ENCODE data around the gene TMPRSS5. TPM values are rescaled to one million over a fixed set of nuclear protein-coding genes. Genes with fewer than 3 reads are reported as not detected.

Gene TMPRSS5
- 0.27 TPM for polyA plus RNA-seq (2013, experiment 1 of 2)
- polyA plus RNA-seq (2013, experiment 2 of 2), result 0.10 TPM

DNA sequence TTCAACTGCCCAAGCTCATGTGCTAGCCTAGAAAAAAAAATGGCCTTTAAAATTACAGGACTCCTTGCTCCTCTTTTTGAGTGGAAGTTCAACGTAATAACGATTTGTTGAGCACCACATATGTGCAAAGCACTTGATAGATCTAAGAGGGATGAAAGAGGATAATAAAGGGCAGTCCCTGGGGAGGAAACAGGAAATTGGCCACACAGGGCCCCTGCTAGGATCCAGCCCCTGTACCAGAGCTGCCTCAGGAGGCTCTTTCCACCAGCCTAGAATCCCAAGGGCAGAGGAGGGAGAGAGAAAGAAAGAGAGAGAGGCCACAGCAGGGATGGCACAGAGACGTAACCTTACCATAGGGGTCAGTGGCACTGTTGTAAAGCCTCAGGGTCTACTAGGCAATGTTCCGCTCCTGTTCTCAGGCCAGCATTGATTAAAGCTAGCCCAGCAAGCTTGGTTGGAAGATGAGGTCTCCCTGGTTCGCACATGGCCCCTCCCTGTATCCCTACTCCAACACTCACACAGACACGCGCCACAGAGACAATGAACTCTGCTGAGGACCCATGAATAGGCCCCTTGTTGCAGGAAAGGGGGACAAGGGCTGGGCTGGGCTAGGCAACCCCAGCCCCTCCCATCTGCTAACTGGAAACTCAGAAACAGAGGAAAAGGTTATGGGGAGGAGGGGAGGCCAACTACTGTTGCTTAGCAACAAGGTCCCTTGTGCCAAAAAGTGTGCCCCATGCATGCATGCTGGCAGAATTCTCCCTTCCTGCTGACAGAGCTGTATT lies at the start of gene TMPRSS5:
TMPRSS5 (minus strand) TSS at position 438 of the 785 bp plus-strand sequence; CDS start at position 354, 84 bp downstream.
- Histone ChIP-seq H3K36me3 (ENCODE audit: control insufficient read depth, insufficient read depth, low read length) (no peaks in the 10 kb centered on the region), H2AK5ac (ENCODE audit: low read length) (no peak within 1 kb of the TSS), H3K4ac (ENCODE audit: low read depth, low read length) (no peak within 1 kb of the TSS), H3K9ac (ENCODE audit: low read length) (no peak within 1 kb of the TSS), H4K8ac (ENCODE audit: low read depth, low read length) (no peak within 1 kb of the TSS), H4K5ac (ENCODE audit: low read length) (no peak within 1 kb of the TSS), H3K79me2 (ENCODE audit: control insufficient read depth, insufficient read depth, low read length) (no peaks in the 10 kb centered on the region), H3K4me1 (ENCODE audit: control insufficient read depth, low read depth, low read length) (no peaks in the 10 kb centered on the region), H2BK120ac (ENCODE audit: low read depth, low read length) (no peak within 1 kb of the TSS), H3K27me3 (ENCODE audit: insufficient read depth, low read length, poor library complexity) (no peaks in the 10 kb centered on the region), H3K4me2 (ENCODE audit: low read length) (no peak within 1 kb of the TSS), H2BK15ac (replicated peaks; ENCODE audit: low read depth) (no peak within 1 kb of the TSS), H3K79me1 (ENCODE audit: low read length) (no peaks in the 10 kb centered on the region), H3K56ac (ENCODE audit: low read length) (no peak within 1 kb of the TSS), H3K4me3 (ENCODE audit: low read length) (no peak within 1 kb of the TSS), H3K18ac (ENCODE audit: low read length) (no peak within 1 kb of the TSS), H3K27ac (ENCODE audit: low read depth, low read length) (no peak within 1 kb of the TSS), H2BK5ac (ENCODE audit: low read length) (no peak within 1 kb of the TSS), H3K23ac (ENCODE audit: low read length) (no peak within 1 kb of the TSS)
- WGBS (ENCODE audit: extremely low coverage, insufficient coverage, low lambda C conversion rate), result no CpG with 5 or more reads among the region's 7 CpGs
- DNase-seq, result no peak

DNA sequence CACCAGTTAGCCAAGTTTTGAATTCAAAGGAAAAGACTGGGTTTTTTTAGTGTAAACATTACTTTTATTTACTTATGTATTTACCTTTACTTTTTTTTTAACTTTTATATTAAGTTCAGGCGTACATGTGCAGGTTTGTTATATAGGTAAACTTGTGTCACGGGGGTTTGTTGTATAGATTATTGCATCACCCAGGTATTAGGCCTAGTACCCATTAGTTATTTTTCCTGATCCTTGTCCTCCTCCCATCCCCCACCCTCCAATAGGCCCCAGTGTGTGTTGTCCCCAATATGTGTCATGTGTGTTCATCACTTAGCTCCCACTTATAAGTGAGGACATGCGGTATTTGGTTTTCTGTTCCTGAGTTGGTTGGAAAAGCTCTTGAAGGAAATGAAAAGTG lies 46.8 kb upstream of the TMPRSS5 start:
- H3K36me3 ChIP-seq (ENCODE audit: control insufficient read depth, insufficient read depth, low read length), result peaks cover 5% of the 10 kb centered on the region
- no CpG with 5 or more reads among the region's 3 CpGs for WGBS (ENCODE audit: extremely low coverage, insufficient coverage, low lambda C conversion rate)

DNA sequence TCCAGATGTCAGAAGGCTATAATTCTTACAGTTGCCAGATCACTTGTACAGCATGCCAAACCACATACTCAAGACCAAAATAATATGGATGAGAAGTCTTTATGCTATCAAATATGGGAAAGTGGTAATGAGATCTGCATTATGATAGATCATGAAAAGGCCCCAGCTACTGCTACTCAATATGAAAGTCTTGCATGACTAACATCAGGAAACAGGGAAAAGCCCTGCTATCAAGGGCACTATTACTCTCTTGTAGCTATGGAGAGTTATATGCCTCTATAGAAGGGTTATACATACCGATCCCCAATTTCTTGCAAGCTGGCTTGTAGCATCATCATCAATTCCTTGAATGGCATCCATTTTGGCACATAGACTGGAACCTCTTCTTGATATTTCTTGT lies 30.2 kb upstream of the TMPRSS5 start:
- Histone ChIP-seq H3K4me2 (ENCODE audit: low read length) (no peak overlapping the region), H3K36me3 (ENCODE audit: control insufficient read depth, insufficient read depth, low read length) (peaks cover 4% of the 10 kb centered on the region), H3K18ac (ENCODE audit: low read length) (no peak overlapping the region), H3K4me3 (ENCODE audit: low read length) (no peak overlapping the region), H3K79me2 (ENCODE audit: control insufficient read depth, insufficient read depth, low read length) (no peaks in the 10 kb centered on the region), H4K8ac (ENCODE audit: low read depth, low read length) (no peak overlapping the region), H3K9ac (ENCODE audit: low read length) (no peak overlapping the region), H2AK5ac (ENCODE audit: low read length) (no peak overlapping the region), H3K4ac (ENCODE audit: low read depth, low read length) (no peak overlapping the region), H3K27ac (ENCODE audit: low read depth, low read length) (no peak overlapping the region), H3K27me3 (ENCODE audit: insufficient read depth, low read length, poor library complexity) (no peaks in the 10 kb centered on the region), H2BK15ac (replicated peaks; ENCODE audit: low read depth) (no peak overlapping the region), H2BK120ac (ENCODE audit: low read depth, low read length) (no peak overlapping the region), H4K5ac (ENCODE audit: low read length) (no peak overlapping the region), H3K4me1 (ENCODE audit: control insufficient read depth, low read depth, low read length) (no peaks in the 10 kb centered on the region), H3K56ac (ENCODE audit: low read length) (no peak overlapping the region), H2BK5ac (ENCODE audit: low read length) (no peak overlapping the region), H3K23ac (ENCODE audit: low read length) (no peak overlapping the region), H3K79me1 (ENCODE audit: low read length) (no peaks in the 10 kb centered on the region)
- DNase-seq, result no peak
- WGBS (ENCODE audit: extremely low coverage, insufficient coverage, low lambda C conversion rate), result no CpG with 5 or more reads among the region's 1 CpG

More for the DNA sequence above, 46.8 kb upstream of the TMPRSS5 start:
- Histone ChIP-seq H3K27ac (ENCODE audit: low read depth, low read length) (no peak overlapping the region), H2AK5ac (ENCODE audit: low read length) (no peak overlapping the region), H2BK5ac (ENCODE audit: low read length) (no peak overlapping the region), H3K4ac (ENCODE audit: low read depth, low read length) (no peak overlapping the region), H3K79me1 (ENCODE audit: low read length) (no peaks in the 10 kb centered on the region), H3K23ac (ENCODE audit: low read length) (no peak overlapping the region), H3K56ac (ENCODE audit: low read length) (no peak overlapping the region), H3K27me3 (ENCODE audit: insufficient read depth, low read length, poor library complexity) (no peaks in the 10 kb centered on the region), H2BK15ac (replicated peaks; ENCODE audit: low read depth) (no peak overlapping the region), H2BK120ac (ENCODE audit: low read depth, low read length) (no peak overlapping the region), H3K9ac (ENCODE audit: low read length) (no peak overlapping the region), H3K4me3 (ENCODE audit: low read length) (no peak overlapping the region), H3K18ac (ENCODE audit: low read length) (no peak overlapping the region), H4K8ac (ENCODE audit: low read depth, low read length) (no peak overlapping the region), H4K5ac (ENCODE audit: low read length) (no peak overlapping the region), H3K4me1 (ENCODE audit: control insufficient read depth, low read depth, low read length) (no peaks in the 10 kb centered on the region), H3K79me2 (ENCODE audit: control insufficient read depth, insufficient read depth, low read length) (no peaks in the 10 kb centered on the region), H3K4me2 (ENCODE audit: low read length) (no peak overlapping the region)
- DNase-seq, result no peak

DNA sequence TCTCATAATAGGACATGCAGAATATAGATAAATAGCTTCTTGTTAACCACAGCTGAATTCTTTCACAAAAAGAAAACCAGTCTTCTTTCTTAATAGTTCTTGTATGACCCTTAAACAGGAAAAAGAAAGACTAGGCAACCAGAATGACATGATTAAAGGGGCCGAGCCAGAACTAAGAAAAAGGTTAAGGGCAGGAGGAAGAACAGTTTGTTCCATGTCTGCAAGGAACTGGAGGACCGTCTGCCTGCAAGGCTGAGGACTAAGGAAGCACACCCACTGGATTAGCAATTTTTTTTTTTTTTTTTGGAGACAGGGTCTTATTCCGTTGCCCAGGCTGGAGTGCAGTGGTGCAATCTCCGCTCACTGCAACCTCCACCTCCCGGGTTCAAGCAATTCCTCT lies 26.0 kb upstream of the TMPRSS5 start:
- H2AK5ac ChIP-seq (ENCODE audit: low read length), result no peak overlapping the region
- H2BK15ac ChIP-seq (replicated peaks; ENCODE audit: low read depth), result no peak overlapping the region
- no peak overlapping the region for H3K4ac ChIP-seq (ENCODE audit: low read depth, low read length)
- no peaks in the 10 kb centered on the region for H3K27me3 ChIP-seq (ENCODE audit: insufficient read depth, low read length, poor library complexity)
- DNase-seq, result no peak
- no peaks in the 10 kb centered on the region for H3K4me1 ChIP-seq (ENCODE audit: control insufficient read depth, low read depth, low read length)
- H3K4me3 ChIP-seq (ENCODE audit: low read length), result no peak overlapping the region
- H2BK120ac ChIP-seq (ENCODE audit: low read depth, low read length), result no peak overlapping the region
- no peak overlapping the region for H2BK5ac ChIP-seq (ENCODE audit: low read length)
- H3K4me2 ChIP-seq (ENCODE audit: low read length), result no peak overlapping the region
- WGBS (ENCODE audit: extremely low coverage, insufficient coverage, low lambda C conversion rate), result no CpG with 5 or more reads among the region's 5 CpGs
- H3K9ac ChIP-seq (ENCODE audit: low read length), result no peak overlapping the region
- H3K36me3 ChIP-seq (ENCODE audit: control insufficient read depth, insufficient read depth, low read length), result peaks cover 2% of the 10 kb centered on the region
- H3K27ac ChIP-seq (ENCODE audit: low read depth, low read length), result no peak overlapping the region
- no peak overlapping the region for H4K8ac ChIP-seq (ENCODE audit: low read depth, low read length)
- H3K56ac ChIP-seq (ENCODE audit: low read length), result no peak overlapping the region
- no peaks in the 10 kb centered on the region for H3K79me1 ChIP-seq (ENCODE audit: low read length)
- no peak overlapping the region for H3K18ac ChIP-seq (ENCODE audit: low read length)
- no peak overlapping the region for H4K5ac ChIP-seq (ENCODE audit: low read length)
- no peak overlapping the region for H3K23ac ChIP-seq (ENCODE audit: low read length)
- H3K79me2 ChIP-seq (ENCODE audit: control insufficient read depth, insufficient read depth, low read length), result no peaks in the 10 kb centered on the region

DNA sequence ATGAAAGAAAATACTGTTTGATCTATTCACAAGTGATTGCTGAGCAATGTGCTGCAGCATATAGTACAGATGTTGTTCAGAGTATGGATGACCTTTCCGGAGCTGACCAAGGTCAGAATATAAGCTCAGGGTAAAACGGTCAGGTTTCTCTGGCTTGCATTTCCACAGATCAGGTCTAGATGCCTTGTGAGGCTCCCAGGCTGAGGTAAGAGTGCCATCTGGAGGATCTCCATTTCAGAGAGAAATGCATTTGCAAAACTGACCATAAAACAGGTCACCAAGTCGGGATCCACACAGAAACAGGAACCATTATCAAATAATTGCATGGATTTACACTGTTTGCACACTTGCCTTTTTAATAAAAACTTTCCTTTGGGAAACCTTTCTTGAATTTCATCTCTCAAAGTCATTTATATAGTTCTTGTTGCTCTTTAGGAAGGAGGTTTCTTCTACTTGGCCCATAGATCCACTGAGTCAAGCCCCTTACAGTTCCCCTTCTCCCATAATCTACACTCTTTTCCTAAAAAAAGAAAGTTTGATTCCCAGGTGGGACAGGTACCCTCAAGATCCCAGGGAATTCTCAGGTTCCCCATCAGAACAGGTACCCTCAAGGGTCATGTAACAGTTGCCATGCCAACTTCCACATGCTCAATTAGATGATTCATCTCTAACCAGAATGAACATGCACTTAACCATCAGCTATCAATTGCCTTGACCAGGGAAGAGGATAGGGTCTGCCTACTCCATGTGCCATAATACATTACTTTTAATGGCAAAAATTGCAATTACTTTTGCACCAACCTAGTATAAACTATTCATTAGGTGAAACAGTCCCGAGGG lies 25.0 kb upstream of the TMPRSS5 start:
- Histone ChIP-seq H4K5ac (ENCODE audit: low read length) (no peak overlapping the region), H3K36me3 (ENCODE audit: control insufficient read depth, insufficient read depth, low read length) (peaks cover 2% of the 10 kb centered on the region), H3K4me1 (ENCODE audit: control insufficient read depth, low read depth, low read length) (no peaks in the 10 kb centered on the region), H3K4me3 (ENCODE audit: low read length) (no peak overlapping the region), H3K27ac (ENCODE audit: low read depth, low read length) (no peak overlapping the region), H3K18ac (ENCODE audit: low read length) (no peak overlapping the region), H3K56ac (ENCODE audit: low read length) (no peak overlapping the region), H4K8ac (ENCODE audit: low read depth, low read length) (no peak overlapping the region), H3K9ac (ENCODE audit: low read length) (no peak overlapping the region), H3K27me3 (ENCODE audit: insufficient read depth, low read length, poor library complexity) (no peaks in the 10 kb centered on the region), H2BK15ac (replicated peaks; ENCODE audit: low read depth) (no peak overlapping the region), H3K4me2 (ENCODE audit: low read length) (no peak overlapping the region), H2AK5ac (ENCODE audit: low read length) (no peak overlapping the region), H2BK5ac (ENCODE audit: low read length) (no peak overlapping the region), H2BK120ac (ENCODE audit: low read depth, low read length) (no peak overlapping the region), H3K4ac (ENCODE audit: low read depth, low read length) (no peak overlapping the region), H3K79me1 (ENCODE audit: low read length) (no peaks in the 10 kb centered on the region), H3K79me2 (ENCODE audit: control insufficient read depth, insufficient read depth, low read length) (no peaks in the 10 kb centered on the region), H3K23ac (ENCODE audit: low read length) (no peak overlapping the region)
- no CpG with 5 or more reads among the region's 4 CpGs for WGBS (ENCODE audit: extremely low coverage, insufficient coverage, low lambda C conversion rate)
- peak; percentile 69 for DNase-seq
